Measurements from ENCODE around the gene WRAP73.

The WRAP73 gene

DNA sequence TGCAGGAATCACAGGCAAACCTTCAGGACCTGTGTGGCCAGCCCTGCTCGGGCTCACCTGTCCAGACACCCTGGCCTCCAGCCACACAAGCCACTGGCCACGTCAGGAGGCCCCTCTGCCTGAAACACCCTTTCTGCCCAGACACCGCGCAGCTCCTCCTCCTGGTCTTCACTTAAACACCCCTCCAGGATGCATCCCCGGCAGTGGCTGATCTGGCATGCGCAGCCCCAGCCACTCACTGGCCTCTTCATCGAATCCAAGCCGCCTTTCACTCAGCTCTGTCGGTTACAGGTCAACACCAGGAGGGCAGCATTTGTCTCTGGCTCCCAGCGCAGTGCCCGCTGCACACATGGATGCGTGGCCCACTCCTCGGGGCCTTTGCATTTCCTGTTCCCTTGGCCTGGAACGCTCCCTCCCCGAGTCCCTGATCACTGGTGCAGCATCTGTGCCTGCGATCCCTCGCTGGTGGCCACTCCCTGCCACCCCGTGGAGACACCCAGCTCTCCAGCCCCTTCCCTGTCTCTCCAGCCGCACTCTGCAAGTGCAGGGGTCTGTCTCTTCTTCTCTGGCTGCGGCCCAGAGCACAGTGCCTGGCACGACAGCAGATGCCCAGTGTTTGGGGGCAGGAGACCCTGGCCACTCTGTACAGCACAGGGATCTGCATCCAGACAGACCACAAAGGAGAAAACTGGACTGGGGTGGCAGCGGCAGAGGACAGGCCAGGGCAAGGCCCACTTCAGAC is 15.7 kb downstream of the WRAP73 start:
- Mint-ChIP-seq H3K27ac (no peak overlapping the region), H3K4me1 (peaks cover 12% of the 10 kb centered on the region), H3K36me3 (peaks cover 65% of the 10 kb centered on the region), H3K4me3 (no peak overlapping the region), H3K27me3 (no peaks in the 10 kb centered on the region), H3K9me3 (no peaks in the 10 kb centered on the region)
- ATAC-seq, result no peak

DNA sequence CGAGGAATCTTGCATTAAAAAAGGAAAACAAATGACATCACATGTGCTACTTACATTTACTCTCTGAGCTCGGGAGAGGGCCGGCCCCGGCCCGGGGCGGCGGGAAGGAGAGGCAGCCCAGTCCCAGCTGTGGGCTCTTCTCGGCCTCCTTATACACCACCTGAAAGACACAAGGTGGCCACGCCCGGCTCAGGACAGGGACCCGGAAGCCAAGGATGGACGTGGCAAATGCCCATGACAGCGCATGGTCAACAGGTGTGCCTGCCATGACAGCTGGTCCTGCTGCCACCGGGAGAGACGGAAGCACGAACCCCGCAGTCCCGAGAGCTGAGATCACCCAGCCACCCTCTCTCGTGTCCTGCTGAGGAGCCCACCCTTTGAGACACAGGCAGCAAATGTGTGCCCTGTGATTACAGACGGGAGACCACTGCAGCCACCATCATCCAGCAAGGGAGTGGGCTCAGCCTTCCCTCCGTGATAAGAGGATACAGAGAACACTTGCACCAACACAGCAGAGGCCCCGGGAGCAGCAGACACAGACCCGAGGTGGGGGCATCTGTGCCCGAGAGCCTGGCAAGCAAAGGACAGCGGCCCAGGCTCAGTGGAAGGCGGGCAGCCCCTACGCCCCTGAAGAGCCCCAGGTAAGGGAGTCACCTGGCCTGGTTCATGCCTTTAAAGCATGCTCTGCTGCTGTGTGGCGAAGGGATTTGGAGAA is 16.4 kb downstream of the WRAP73 start:
- Mint-ChIP-seq H3K4me3 (no peak overlapping the region), H3K9me3 (no peaks in the 10 kb centered on the region), H3K27ac (no peak overlapping the region), H3K4me1 (peaks cover 12% of the 10 kb centered on the region), H3K36me3 (peaks cover 68% of the 10 kb centered on the region), H3K27me3 (no peaks in the 10 kb centered on the region)
- ATAC-seq, result no peak

DNA sequence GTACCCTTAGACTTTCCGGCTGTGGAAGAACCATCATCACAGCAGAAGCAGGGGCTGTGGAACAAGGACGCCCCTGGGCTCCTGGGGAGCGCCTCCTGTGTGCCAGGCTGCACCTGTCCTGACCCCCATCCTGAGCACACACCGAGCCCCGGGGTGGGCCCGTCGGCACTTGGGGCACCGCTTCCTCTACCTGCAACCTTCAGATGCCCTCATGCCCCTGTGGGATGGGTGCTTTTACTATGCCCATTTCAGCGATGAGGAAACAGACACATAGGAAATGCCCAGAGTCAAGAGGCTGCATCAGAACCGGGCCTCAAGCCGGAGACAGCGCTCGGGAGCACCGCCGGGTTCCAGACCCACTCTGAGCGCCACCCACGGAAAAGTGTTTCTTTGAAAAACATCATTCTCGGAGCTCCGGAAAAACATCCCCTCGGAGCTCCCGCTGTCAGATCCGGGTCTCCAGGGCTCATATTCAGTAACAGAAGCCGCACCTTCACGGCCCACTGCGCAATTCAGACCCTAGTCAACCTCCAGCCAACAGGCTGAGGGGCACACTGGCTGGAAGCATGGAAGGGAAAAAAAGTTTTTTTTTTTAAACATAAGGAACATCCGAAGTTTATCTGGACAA is 17.1 kb downstream of the WRAP73 start:
- H3K36me3 Mint-ChIP-seq, result peaks cover 64% of the 10 kb centered on the region
- H3K9me3 Mint-ChIP-seq, result no peaks in the 10 kb centered on the region
- no peak overlapping the region for H3K27ac Mint-ChIP-seq
- H3K4me1 Mint-ChIP-seq, result peaks cover 12% of the 10 kb centered on the region
- no peak overlapping the region for H3K4me3 Mint-ChIP-seq
- ATAC-seq, result no peak
- no peaks in the 10 kb centered on the region for H3K27me3 Mint-ChIP-seq

DNA sequence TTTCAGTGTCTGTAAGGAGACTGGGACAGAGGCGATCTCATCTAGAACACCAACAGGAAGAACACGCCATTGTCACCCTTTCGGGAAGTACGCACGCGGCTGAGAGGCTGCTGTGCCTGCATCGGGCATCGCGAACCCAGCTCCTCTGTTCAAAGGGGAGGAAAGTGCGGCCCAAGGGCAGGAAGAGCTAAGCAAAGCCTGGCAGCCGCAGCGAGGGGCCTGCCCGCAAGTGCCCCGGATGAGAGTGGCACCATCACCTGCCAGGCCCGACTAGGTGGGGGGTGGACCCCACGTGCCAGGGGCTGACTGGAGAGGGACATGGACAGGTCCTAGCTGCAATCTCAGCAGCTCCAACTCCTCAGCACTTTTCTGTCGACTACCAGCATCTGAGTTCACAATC is 17.6 kb downstream of the WRAP73 start:
- Mint-ChIP-seq H3K4me3 (no peak overlapping the region), H3K9me3 (no peaks in the 10 kb centered on the region), H3K36me3 (peaks cover 60% of the 10 kb centered on the region), H3K4me1 (peaks cover 12% of the 10 kb centered on the region), H3K27ac (no peak overlapping the region), H3K27me3 (no peaks in the 10 kb centered on the region)
- no peak for ATAC-seq

DNA sequence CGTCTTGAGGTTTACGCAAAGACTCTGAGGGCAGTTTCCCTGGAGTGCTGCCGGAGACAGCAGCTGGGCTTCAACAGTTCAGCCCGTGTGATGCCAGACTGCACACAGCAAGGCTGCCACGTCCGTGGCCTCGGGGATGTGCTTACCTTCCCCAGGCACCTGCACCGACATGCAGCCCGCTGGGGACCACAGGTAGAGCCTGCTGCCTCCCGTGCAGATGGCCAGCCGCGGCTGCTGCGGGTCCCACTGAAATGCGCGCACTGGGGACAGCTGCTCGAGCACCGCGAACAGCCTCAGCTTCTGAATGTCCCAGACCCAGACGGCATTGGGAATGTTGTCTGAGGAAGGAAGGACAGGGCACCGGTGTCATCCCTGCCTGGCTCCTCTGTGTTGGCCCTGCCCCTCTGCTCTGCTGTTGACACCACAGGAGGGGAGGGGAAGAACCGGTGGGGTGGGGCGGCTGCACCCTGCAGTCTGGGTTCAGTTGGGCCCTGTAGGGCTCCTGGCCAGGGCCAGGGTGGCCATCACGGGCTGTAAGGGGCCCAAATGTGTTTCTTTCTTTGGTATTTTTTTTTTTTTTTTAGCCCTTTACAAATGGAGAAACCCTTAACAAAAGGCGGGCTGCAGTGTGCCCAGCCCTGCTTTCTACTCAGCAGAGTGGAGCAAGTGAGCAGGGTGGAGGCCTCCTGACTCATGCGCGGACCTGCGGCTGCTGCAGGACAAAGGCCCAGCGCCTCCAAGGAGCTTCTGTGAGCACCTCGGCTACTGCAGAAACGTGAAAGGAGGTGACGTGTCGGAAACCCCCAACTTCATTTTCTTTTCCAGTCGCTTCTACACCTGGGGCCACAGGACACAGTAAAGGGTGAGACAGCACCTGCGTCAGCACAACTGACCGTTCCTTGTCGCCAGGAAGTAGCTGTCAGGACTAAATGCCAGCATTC is 18.3 kb downstream of the WRAP73 start:
- H3K4me1 Mint-ChIP-seq, result peaks cover 12% of the 10 kb centered on the region
- no peaks in the 10 kb centered on the region for H3K27me3 Mint-ChIP-seq
- peaks cover 54% of the 10 kb centered on the region for H3K36me3 Mint-ChIP-seq

DNA sequence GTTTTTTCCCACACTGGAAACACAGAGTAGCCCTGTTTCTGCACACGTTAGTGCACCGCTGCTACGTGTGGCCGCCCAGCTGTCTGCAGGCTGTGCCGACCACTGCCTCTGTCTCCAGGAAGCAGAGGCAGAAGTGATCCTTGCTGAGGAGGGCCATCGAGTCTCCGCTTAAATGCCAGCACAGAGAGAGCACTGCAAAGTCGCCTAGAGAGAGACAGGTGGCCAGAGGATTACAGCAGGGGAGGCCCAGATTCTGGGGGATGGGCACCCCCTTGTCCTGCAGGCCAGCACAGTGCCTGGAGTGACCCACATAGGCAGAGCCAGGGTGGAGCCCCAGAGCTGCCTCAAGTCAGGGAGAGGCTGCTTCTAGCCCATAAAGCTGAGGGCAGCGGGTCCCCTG is 19.0 kb downstream of the WRAP73 start:
- H3K9me3 Mint-ChIP-seq, result no peaks in the 10 kb centered on the region
- peaks cover 17% of the 10 kb centered on the region for H3K4me1 Mint-ChIP-seq
- peaks cover 48% of the 10 kb centered on the region for H3K36me3 Mint-ChIP-seq
- no peak overlapping the region for H3K27ac Mint-ChIP-seq
- no peak overlapping the region for H3K4me3 Mint-ChIP-seq
- no peak for ATAC-seq
- H3K27me3 Mint-ChIP-seq, result no peaks in the 10 kb centered on the region

More for the DNA sequence above, 18.3 kb downstream of the WRAP73 start:
- Mint-ChIP-seq H3K27ac (no peak overlapping the region), H3K9me3 (no peaks in the 10 kb centered on the region), H3K4me3 (no peak overlapping the region)
- ATAC-seq, result no peak

DNA sequence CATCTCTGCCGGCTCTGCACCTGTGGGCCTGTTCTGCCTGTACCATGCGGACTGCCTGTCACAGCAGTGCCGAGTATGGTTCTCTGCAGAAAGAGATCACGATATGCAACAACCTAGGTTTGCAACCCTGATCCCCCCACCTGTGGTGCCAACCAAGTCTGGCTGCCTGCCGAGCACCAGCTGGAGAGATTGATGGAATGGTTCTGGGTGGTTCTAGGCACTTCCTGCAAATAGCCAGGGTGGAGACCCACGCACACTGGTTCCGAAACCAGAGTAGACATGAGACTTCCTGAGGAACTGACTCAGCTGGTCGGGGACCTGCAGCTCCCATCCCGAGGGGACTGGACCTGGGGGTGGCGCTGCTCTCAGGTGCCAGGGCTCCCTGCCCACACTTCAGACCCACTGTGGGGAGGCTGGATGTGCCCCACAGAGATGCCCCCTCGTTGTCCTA is 19.7 kb downstream of the WRAP73 start:
- H3K4me1 Mint-ChIP-seq, result peaks cover 21% of the 10 kb centered on the region
- peak; percentile 38 for ATAC-seq
- no peaks in the 10 kb centered on the region for H3K27me3 Mint-ChIP-seq
- H3K27ac Mint-ChIP-seq, result peak overlapping the region; percentile 23
- no peaks in the 10 kb centered on the region for H3K9me3 Mint-ChIP-seq
- H3K36me3 Mint-ChIP-seq, result peaks cover 42% of the 10 kb centered on the region
- no peak overlapping the region for H3K4me3 Mint-ChIP-seq

DNA sequence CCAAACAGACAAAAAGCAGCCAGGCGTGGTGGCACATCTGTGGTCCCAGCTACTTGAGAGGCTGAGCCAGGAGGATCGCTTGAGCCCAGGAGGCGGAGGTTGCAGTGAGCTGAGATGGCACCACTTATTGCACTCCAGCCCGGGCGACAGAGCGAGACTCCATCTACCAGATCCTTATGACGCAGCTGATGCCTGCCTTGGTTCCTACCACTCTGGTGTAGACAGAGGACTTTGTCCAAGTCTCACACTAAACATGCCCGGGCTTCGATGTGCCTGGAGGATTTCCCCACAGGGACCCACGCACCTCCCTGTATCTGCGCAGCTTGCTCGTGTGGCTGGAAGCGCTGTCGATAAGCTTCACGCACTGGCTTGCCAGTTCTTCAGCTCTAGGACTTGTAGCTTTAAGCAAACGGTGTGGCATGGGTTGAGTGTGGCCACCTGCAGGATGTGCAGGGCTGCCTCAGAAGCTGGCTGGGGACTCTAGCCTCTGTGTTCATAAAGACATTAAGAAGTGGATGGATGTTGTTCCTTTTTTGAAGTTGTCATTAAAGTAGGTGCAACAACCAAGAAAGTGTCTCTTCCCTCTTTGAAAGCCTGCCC is 20.2 kb downstream of the WRAP73 start:
- ATAC-seq, result no peak
- Mint-ChIP-seq H3K27me3 (no peaks in the 10 kb centered on the region), H3K4me3 (no peak overlapping the region), H3K4me1 (peaks cover 22% of the 10 kb centered on the region), H3K27ac (peak overlapping the region; percentile 23), H3K9me3 (no peaks in the 10 kb centered on the region), H3K36me3 (peaks cover 37% of the 10 kb centered on the region)

DNA sequence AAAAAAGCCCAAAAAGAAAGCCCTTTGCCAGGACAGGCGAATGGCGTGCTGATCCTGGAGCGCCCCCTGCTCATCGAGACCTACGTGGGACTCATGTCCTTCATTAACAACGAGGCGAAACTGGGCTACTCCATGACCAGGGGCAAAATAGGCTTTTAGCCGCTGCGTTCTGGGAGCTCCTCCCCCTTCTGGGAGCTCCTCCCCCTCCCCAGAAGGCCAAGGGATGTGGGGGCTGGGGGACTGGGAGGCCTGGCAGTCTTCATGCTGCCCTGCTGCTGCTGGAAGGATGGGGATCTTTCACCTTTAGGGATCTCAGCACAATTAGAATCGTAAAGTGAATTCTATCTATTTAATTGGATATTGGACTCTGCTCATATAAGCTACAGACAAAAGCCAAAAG is 21.5 kb downstream of the WRAP73 start:
- Mint-ChIP-seq H3K27me3 (no peaks in the 10 kb centered on the region), H3K4me1 (peaks cover 34% of the 10 kb centered on the region), H3K9me3 (no peaks in the 10 kb centered on the region), H3K4me3 (no peak overlapping the region), H3K36me3 (peaks cover 29% of the 10 kb centered on the region), H3K27ac (no peak overlapping the region)
- no peak for ATAC-seq

DNA sequence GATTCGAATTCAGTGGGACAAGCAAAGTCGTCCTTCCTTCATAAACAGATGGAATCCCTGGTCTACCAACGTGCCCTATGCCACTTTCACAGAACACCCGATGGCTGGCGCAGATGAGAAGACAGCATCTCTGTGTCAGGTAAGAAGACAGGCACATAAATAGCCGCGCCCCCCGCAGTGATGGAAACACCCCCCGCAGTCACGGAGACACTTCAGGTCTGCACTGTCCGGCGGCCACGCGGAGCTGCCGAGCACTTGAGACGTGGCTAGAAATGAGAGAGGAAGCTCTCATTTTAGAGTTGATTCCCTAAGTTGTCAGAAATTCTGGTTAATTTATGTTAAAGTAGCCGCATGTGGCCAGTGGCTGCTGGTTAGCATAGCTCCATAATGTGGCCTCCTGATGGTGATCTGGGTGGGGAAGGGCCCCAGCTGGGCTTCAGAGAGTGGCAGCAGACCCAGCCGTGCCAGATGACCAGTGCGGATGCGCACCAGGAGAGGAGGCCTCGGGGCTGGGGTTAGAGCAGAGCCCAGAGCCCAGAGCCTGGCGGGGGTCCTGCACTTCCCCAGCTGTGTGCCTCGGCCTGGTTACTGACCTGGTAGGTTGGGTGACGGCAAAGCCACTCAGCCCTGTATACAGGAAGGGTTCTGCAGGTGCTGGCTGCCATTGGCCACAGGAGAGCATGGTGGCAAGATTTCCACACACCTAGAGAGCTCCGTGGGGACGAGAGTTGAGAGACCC is 22.2 kb downstream of the WRAP73 start:
- no peak overlapping the region for H3K4me3 Mint-ChIP-seq
- no peak for ATAC-seq
- peaks cover 21% of the 10 kb centered on the region for H3K36me3 Mint-ChIP-seq
- H3K27ac Mint-ChIP-seq, result no peak overlapping the region
- no peaks in the 10 kb centered on the region for H3K27me3 Mint-ChIP-seq
- H3K4me1 Mint-ChIP-seq, result peaks cover 42% of the 10 kb centered on the region
- no peaks in the 10 kb centered on the region for H3K9me3 Mint-ChIP-seq

DNA sequence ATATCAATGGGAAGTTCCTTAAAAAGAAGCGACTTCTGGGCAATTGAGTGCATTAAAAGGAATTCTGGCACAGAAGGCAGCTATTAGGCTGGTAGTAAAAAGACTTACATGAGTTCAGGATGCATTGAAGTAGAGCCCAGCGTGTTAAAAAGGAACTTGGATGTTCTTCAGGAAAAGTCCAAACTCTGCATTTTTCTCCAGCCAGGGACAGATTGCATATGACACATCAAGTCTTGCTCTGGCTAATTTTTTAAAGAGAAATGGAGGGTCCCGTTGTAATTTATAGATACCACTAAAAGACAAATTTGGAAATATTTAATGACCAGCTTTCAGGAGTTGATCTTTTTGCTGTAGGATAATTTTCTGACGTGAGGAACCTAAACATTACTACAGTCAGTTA is 23.9 kb downstream of the WRAP73 start:
- Mint-ChIP-seq H3K4me1 (peaks cover 48% of the 10 kb centered on the region), H3K27ac (no peak overlapping the region), H3K4me3 (peak overlapping the region; percentile 87), H3K9me3 (no peaks in the 10 kb centered on the region), H3K36me3 (peaks cover 19% of the 10 kb centered on the region), H3K27me3 (no peaks in the 10 kb centered on the region)
- ATAC-seq, result no peak

DNA sequence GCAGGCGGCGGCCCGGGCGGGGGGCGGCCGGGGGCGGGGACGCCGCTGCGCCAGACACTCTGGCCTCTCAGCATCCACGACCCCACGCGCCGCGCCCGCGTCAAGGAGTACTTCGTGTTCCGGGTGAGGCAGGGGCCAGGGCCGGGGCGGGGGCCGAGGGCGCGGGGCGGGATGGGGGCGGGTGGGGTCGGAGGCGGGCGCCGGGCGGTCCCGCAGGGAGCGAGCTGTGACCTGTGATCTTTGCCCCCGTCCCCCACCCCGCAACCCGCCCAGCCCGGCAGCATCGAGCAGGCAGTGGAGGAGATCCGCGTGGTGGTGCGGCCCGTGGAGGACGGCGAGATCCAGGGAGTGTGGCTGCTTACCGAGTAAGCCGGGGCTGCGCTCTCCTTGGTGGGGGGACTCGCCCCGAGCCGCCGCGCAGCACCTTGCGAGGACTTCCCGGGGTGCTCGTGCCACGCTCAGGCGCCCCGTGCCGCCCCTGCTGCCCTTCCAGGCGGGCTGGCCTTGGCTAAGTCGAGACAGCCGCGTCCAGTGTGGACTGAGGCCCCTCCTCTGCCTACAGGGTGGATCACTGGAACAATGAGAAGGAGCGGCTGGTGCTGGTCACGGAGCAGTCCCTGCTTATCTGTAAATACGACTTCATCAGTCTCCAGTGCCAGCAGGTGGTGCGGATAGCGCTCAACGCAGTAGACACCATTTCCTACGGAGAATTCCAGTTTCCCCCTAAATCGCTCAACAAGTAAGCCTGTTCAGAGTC is 24.6 kb downstream of the WRAP73 start:
- Mint-ChIP-seq H3K4me1 (peaks cover 49% of the 10 kb centered on the region), H3K36me3 (peaks cover 16% of the 10 kb centered on the region), H3K4me3 (peak overlapping the region; percentile 87), H3K27ac (peak overlapping the region; percentile 83), H3K9me3 (no peaks in the 10 kb centered on the region), H3K27me3 (no peaks in the 10 kb centered on the region)
- ATAC-seq, result no peak

Measured in stimulated activated memory B cell treated with anti-CD40 and anti-IgM and Interleukin-4, amounts not matched to agents 10 μg/mL and 1 μg/mL and 100 μg/mL, for 72 hours (primary cell).